ENCODE data around the gene UBE3B.

DNA sequence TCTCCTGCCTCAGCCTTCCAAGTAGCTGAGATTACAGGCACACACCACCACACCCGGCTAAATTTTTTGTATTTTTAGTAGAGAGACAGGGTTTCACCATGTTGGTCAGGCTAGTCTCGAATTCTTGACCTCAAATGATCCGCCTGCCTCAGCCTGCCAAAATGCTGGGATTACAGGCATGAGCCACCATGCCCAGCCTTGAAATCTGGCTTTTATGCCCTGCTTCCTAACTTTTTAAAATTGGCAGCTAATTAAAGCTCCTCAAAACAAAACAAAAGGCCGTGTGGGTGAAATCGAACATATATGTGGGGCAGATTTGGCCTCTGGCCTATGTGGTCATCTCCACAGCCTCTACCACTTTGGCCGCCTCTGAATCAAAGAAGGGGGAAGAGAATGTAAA, 38.3 kb upstream of the UBE3B start:
- no peak for TF ChIP-seq POLR2A (IDR thresholded peaks at IDR 0.05)
- no peak for TF ChIP-seq POLR2AphosphoS5 (IDR thresholded peaks at IDR 0.05)
- TF ChIP-seq, protein P1, sequence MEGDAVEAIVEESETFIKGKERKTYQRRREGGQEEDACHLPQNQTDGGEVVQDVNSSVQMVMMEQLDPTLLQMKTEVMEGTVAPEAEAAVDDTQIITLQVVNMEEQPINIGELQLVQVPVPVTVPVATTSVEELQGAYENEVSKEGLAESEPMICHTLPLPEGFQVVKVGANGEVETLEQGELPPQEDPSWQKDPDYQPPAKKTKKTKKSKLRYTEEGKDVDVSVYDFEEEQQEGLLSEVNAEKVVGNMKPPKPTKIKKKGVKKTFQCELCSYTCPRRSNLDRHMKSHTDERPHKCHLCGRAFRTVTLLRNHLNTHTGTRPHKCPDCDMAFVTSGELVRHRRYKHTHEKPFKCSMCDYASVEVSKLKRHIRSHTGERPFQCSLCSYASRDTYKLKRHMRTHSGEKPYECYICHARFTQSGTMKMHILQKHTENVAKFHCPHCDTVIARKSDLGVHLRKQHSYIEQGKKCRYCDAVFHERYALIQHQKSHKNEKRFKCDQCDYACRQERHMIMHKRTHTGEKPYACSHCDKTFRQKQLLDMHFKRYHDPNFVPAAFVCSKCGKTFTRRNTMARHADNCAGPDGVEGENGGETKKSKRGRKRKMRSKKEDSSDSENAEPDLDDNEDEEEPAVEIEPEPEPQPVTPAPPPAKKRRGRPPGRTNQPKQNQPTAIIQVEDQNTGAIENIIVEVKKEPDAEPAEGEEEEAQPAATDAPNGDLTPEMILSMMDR (IDR thresholded peaks at IDR 0.05), result no peak

All from prostate gland (tissue), 2 donors.